Fibroblast of pulmonary artery (primary cell): Measurements from ENCODE around the gene BRINP1.

Experiments used
- DNase-seq: peaks from one replicate; pipeline ENCODE4 v3.0.0-alpha.2; 2010; ENCODE audit warnings: low read depth
- H3K4me3 ChIP-seq: replicated peaks from 2 replicates; pipeline ENCODE4 v1.5.1; 2011; ENCODE audit warnings: low read depth, mild to moderate bottlenecking, control low read depth, low read length, moderate library complexity
- TF ChIP-seq, protein P1 (sequence below): IDR thresholded peaks from 2 replicates; pipeline ENCODE4 v1.5.1; 2011; ENCODE audit warnings: mild to moderate bottlenecking, control low read depth, low read length, inconsistent platforms; ENCODE audit errors: missing control alignments

The BRINP1 gene

DNA sequence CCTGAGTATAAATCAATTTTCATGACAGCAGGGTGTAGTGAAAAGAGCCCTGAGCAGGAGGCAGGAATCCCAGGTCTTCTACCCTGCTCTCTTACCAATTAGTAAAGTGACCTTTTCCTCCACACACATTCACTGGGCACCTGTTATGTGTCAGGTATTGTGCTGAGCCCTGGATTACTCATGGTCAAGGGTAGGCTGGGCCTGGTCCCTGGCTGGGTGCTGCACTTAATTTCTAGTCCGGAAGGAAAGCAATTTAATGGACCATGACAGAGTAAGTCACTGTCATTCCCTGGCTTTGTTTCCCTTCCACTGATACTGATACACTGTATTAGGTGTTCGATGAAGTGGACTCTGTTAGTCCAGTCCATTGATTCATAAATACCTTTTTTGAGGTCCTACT, 29.1 kb upstream of the BRINP1 start:
- no peak for DNase-seq
- H3K4me3 ChIP-seq: no peak overlapping the region
- TF ChIP-seq, protein P1, sequence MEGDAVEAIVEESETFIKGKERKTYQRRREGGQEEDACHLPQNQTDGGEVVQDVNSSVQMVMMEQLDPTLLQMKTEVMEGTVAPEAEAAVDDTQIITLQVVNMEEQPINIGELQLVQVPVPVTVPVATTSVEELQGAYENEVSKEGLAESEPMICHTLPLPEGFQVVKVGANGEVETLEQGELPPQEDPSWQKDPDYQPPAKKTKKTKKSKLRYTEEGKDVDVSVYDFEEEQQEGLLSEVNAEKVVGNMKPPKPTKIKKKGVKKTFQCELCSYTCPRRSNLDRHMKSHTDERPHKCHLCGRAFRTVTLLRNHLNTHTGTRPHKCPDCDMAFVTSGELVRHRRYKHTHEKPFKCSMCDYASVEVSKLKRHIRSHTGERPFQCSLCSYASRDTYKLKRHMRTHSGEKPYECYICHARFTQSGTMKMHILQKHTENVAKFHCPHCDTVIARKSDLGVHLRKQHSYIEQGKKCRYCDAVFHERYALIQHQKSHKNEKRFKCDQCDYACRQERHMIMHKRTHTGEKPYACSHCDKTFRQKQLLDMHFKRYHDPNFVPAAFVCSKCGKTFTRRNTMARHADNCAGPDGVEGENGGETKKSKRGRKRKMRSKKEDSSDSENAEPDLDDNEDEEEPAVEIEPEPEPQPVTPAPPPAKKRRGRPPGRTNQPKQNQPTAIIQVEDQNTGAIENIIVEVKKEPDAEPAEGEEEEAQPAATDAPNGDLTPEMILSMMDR: no peak

DNA sequence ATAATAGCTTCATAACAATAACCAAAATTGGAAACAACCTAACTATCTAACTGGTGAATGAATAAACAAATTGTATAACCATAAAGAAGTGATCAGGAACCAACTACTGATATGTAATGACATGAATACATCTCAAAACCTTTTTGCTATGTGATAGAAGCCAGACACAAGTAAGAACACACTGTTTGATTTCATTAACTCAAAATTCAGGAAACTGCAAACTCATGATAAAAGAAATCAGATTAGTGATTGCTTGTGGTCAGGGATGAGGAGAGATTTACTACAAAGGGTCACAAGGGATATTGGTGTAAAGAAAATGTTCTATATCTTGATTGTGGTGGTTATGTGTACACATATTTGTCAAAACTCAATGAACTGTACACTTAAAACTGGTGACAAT, 22.6 kb upstream of the BRINP1 start:
- no peak overlapping the region for H3K4me3 ChIP-seq
- TF ChIP-seq, protein P1: no peak
- DNase-seq: no peak

DNA sequence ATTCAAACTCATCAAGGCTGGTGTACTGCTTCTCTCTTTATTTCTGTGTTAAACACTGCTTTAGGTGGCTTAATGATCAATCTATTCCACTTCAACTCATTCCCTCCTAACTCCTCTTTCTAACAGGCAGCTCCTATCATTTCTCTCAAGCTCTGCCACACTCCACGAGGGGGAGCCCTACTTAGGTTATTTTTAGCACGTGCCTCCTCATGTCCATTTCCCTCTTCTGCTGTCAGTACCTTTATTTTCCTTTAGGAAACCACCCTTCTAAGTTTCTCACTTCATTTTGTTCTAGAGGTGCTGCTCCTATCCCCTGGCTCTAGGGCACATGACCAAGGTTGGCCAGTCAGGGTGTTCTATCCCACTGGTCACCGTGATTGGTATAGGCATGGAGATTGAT, 6.7 kb upstream of the BRINP1 start:
- no peak for DNase-seq
- H3K4me3 ChIP-seq: no peak overlapping the region
- TF ChIP-seq, protein P1: no peak

DNA sequence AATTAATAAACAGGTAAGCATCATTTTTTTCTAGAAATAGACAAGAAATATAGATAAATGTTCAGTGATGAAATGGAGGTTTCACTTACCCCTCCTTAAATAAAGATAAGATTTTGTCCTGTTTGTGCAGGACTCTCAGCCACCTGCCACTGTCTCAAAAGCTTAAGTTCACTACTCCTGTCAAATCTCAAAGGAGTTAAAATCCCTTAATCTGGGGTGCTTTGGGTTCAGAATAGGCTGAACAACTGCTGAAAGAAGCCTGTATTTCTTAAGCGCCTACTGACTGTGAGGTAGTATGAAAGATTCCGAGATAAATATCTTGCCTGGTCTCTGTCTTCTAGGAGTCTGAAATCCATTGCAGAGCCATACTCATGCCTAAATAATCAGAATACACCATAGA, 3.7 kb upstream of the BRINP1 start:
- H3K4me3 ChIP-seq: no peak overlapping the region
- TF ChIP-seq, protein P1: no peak
- no peak for DNase-seq

DNA sequence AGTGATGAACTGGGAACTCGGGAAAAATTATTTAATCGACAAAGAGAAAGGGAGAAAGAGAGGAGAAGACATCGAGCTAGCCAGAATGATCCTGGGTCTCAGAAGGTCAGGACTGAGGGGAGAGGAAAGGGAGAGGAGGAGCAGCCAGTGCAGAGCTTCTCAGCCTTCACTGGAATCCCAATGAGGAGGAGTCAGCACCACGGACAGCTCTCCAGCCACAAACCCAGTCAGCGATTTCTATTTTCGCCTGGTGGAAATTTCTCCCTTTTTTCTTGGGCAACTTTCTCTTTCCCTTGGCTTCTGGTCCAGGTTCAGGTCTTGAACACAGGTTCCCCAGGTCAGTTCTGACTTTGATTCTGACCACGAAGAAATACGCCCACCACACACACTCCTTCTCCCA, 1.6 kb upstream of the BRINP1 start:
- H3K4me3 ChIP-seq: no peak overlapping the region
- TF ChIP-seq, protein P1: no peak
- DNase-seq: peak; percentile 34

DNA sequence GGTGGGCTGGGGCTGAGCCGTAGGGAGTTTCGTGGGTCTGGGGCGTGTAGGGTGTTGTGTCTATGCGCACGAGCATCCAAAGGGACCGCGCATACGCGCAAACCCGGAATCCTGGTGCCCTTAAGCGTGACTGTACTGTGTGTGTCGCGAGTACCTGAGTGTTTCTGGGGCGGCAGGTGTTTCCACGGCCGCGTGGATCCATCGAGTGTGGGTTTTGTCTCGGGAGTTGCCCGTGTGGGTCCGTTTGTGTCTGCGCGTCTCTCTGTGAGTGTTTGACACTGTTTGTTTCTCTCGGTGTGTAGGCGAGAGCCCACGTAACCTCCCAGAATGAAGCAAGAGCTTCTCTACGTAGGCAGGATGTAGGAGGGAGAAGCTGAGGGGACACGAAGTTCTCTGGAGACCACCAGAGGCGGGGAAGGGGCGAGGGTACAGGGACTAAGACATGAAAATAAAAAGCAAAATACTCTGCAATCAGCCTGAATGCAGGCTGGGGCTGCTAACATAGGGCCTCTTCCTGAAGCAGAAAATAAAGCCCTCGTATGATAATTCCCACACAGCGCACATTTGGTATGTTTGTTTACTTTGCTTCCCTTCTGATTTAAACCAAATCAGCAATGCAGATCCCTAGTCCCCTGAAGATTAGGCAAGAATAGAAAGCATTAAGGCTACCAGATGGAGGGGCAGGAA, 588 bp upstream of the BRINP1 start:
- TF ChIP-seq, protein P1: no peak
- DNase-seq: no peak
- H3K4me3 ChIP-seq: no peak overlapping the region

DNA sequence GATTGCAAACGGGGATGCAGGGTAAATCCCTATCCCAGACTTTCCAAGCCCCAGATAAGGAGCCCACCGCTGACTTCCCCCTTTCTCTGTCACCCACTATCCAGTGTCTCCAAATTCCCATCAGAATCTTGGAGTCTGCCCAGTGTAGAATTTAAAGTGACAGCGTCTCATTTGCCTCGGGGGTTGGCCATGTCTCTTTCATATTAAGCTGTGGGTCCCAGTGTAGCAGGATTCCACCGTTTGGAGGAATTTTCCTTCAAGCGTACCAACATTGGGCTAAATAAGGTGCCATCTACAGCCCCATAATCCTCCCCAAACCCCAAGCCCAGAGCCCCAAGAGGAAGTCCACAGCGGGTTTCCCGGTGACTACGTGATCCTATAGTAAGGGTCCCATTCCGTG, 1.1 kb downstream of the BRINP1 start:
- no peak for DNase-seq
- no peak overlapping the region for H3K4me3 ChIP-seq
- TF ChIP-seq, protein P1: no peak
